HG03457 (cell line): ENCODE results near the gene EYA4.

ENCODE experiments used
- ATAC-seq: cut with Tn5 transposase; IDR thresholded peaks from one replicate; pipeline ENCODE4 v1.9.1; 2021; ENCODE audit warnings: moderate number of reproducible peaks; ENCODE audit not compliant: unreplicated experiment

The EYA4 gene

DNA sequence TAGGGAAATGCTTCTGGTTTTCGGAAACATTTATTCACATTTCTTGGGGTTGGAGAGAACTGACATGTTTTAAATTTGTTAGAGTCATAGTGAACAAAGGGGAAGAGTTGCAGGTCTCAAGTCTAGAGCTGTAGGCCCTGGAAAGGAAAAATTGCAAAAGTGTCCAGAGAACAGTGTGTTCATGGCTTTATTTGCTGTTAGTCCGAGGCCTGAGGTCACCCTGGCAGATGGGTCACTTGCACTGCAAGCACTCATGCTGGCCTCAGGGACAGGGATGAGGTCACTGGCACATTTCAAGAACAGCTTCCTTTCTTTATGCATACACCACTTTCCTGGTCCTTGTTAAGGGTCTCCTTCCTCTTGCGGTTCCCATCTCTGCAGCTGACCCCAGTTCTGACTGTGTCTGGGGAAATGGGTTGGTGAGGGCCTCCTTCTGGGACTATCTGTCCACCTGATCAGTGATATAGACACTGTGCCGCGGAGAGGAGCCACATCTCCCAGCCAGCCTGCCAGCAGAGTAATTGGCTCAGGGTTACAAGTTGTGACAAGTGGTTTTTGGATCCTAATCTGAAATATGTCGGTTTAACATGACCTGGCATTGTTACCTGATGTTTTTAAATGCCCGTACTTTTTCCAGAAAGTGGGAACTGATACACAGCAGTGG is 194.0 kb downstream of the EYA4 start:
- ATAC-seq: no peak

DNA sequence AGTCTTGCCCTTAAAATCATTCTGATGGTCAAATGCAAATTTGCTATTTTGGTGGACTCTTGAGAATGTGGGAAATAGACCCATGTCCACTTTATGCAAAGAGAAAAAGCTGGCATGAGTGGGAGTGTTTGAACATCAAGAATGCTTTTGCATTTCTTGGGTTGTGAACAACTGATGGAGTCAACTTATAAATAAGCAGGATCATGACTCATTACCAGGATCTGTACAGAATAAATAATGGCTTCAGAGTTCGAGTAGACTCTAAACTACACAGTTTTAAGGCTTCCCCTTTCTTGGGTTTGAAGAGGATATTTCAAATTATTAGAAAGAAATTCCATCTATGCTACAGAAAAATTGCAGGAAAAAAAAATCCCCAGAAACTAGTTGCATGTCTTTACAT is 195.5 kb downstream of the EYA4 start:
- no peak for ATAC-seq

DNA sequence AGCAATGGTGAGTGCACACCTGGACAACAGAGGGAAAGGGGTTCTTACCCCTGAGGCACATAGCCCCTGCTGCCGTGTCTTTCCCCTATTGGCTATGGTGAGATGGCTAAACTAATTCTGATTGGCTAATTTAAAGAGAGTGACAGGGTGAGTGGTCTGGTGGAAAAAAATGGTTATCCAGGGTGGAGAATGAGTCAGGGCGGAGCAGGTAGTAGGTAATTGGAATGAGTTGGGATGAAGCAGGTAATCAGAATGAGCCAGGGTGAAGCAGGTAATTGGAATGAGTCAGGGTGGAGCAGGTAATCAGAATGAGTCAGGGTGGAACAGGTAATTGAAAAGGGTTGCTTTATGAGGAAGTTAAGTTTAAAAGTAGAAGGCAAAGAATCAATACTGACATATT is 200.3 kb downstream of the EYA4 start:
- ATAC-seq: no peak

DNA sequence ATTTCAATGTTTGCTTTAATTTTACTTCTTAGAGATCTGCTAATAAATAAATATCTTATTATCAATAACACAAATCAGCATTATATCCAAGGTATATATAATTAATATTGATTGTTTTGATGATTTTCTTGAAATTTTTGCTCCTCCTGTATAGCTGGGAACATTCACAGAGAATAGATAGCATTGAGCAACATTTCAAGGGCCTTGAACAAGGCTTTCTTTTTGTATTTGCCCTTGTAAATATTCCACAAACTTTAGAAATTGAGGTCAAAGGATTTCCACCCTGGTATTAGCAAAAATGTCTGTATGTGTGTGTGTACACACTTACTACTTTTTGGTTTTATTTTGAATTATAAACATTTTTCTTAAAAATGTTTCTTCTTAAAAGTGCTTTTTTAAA is 205.6 kb downstream of the EYA4 start:
- no peak for ATAC-seq

DNA sequence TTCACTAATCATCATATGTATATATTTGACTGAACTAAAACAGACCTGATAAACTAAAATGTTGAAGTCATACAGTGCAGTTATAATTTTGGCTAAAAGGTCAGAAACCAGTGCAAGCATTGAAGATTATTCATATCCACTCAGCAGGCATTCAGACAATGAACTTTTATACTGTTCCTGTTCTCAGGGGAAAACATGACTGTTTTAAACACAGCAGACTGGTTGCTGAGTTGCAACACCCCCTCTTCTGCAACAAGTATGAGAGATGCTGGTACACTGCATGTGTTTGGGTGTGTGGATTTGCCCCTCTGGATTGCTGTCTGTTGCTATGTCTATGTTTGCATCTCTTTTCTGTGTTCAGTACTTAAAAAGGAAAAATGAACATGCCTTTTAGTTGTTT is 206.8 kb downstream of the EYA4 start:
- no peak for ATAC-seq

DNA sequence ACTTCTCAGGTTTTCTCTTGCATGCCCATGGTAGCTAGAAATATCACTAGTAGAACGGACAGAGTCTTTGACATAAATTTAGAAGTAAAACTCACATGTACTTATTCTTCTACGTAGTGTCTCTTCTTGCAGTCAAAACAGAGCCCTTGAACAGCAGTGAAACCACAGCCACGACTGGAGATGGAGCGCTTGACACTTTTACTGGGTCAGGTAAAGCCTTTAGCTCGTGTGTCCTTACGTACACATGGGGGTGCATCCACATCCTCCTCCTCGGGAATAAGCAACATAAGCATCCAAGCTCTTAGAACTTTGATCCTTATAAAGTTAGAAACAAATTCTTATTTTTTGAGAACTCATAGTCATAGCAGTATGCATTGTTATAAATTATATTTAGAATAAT is 215.3 kb downstream of the EYA4 start:
- ATAC-seq: no peak

DNA sequence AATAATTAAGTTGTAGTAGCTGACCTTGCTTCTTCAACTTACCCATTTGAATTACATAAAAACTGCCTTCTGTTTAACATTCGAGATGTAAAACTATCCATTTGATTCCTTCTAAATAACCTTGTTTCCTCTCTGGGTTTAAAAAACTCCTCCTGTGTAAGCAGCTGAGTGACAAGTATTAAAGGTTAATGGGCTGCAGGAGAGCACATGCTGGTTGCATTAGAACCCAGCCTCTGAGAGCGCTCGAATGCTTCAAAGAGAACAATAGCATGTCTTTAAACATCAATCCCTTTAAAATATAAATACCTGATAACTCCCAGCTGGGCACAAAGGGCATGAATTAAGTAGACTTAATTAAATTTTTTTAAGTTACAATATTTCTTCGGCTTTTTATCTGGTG is 215.8 kb downstream of the EYA4 start:
- ATAC-seq: no peak

DNA sequence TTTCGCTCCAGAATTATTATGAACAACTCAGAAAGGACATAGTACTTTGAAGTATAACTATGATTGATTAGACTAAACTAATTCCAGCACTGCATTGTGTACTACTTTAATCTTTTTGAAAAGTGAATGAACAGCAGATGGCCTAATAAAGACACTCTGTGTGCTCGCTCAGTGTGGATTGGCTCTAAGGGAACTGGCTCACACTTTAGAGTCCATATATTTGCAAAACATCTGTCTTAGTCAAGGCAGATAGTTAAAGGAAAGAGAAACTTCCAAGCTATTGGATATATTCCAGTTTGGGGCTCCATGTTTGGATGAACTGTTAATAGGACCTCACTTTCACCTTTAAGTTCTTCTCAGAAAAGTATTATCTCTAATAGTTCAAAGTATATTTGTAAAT is 218.9 kb downstream of the EYA4 start:
- ATAC-seq: no peak

DNA sequence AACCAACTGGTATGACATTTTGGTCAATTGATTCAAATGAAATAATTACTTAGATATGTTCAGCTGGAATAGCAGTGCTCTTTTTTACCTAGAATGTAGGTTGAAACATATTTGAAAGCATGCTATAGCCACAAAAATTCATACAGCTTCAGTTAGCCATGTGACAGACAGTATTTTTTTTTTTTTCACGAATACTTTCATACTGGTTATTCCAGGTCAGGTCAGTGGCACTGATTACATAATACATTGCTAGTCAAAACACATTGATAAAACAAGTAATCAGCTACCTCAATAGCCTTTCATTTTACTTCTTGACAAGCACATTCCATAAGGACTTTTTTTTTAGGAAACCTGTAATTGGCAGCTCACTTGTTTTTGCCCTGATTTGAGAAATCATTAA is 222.6 kb downstream of the EYA4 start:
- no peak for ATAC-seq

DNA sequence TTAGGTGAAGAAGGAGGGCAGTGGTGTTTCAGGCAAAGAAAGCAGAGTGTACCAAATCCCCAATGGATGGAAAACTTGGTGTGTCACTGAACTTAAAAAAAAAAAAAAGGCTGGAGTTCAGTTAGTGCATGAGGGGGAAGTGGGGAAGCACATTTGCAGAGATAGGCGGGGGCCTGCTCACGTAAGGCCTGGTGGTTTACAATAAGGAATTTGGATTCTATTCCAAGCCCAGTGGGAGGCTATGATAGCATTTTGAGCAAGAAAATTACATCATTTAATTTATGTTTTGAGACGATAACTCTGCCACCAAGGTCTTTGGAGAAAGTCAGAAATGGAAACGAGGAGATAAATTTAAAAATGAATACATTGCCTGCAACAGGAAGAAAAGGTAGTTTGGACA is 225.5 kb downstream of the EYA4 start:
- ATAC-seq: no peak

DNA sequence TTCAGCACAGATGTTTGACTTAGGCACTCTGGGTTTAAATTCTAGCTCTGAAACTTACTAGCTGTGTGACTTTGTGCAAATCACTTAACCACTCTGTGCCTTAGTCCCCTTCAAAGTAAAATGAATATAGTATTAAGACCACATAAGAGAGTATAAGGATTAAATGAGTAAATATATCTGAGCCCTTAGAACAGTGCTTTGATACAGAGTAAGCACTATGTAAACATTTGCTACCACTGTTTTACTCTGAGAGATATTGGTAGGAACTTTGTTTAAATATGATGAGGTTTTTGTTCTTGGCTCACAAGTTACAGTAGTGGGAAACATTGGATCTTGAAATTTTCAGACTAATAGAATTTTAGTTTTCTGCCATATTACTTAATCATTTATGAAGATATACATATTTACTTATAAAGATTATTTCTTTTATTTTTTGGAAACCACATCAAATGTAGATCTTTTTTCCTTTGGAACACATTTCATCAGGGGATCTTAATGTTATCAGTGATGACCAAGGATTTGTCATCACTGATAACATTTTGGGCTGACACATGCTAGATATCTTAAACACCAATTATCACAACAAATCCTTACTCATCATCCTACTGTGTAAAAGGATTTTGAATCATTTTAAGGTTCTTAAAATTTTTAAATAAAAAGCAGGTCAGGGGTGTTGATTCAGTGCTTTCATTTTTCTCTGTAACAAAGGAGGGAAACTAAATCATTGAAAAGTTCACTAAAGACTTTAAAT is 226.2 kb downstream of the EYA4 start:
- no peak for ATAC-seq

DNA sequence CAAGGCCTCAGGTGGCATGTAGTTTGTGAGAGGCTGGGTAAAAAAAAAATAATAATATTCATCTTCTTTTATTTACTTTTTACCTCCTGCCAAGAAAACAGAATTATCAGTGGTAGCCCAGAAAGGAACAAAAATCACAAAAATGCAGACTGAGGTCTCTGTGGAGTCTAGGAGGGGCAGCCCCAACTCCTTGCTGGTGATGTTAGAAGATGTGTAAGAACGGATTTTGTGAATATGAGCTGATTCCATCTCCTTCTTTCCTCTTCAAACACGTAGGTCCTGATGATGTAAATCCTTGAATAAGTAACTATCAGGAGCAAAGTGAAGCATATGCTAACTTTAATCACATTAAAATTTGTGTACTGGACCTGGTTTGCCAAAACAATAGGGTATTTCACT is 226.8 kb downstream of the EYA4 start:
- ATAC-seq: no peak

DNA sequence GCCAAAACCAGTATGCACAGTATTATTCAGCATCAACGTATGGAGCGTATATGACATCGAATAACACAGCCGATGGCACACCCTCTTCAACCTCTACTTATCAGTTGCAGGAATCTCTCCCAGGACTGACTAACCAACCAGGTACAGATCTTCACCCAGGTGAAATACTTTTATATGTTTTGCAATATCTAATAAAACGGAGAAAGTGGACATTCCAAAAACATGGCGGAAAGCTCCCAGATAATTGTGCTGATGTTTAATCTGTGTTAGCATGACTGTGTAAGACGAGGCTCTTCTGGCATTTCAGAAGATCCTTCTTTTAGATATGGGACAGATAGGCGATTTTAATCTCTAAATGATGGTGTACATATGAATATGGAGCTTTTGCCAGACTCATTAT is 227.4 kb downstream of the EYA4 start:
- ATAC-seq: no peak

DNA sequence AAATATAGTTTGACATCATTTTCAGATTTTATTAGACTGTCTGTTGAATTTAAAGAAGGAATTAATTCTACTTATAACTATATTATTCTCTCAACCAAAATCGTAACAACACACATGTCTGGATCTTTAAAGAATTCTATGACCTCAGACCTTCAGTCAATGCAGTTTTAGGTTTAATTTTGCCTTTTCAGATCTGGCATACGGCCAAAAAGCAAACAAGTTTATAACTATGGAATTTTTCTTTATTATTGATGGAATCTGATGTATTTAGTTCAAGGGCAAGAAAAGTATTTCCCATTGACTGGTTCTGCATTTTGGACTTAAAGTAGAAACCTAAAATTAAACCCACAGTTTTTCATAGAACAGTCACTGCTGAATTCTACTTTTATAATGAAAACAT is 233.4 kb downstream of the EYA4 start:
- ATAC-seq: no peak

DNA sequence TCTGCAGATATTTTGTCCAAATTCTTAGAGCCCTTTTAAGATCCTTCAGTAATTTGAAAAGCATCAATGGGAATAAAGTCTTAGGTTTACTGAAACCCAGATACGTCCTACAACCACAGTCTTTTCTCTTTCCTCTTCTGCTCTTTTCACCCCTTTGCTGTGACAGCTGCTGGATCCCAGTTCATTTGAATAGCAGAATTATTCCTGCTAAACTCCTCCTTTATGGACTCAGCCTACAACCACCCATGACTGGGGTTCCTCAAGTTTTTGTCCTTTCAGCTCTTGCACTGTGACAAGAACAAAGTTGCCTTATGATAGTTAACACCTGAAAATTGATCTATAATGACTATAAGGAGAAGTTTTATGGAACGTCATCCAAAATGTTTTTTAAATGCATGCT is 237.5 kb downstream of the EYA4 start:
- no peak for ATAC-seq

DNA sequence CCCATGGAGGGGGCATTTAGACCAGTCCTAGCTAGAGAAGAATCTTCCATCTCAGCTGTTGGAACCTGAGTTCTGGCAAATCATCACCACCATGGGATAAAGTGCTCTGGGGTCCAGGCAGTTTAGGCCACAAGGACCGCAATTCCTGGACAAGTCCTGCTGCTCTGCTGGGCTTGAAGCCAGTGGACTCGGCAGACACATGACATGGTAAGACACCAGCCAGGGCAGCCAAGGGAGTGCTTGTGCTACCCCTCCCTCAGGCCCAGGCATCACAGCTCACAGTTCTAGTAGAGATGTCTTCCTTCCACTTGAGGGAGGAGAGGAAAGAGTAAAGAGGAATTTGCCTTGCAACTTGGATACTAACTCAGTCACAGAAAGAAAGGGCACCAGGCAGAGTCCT is 246.0 kb downstream of the EYA4 start:
- ATAC-seq: no peak

DNA sequence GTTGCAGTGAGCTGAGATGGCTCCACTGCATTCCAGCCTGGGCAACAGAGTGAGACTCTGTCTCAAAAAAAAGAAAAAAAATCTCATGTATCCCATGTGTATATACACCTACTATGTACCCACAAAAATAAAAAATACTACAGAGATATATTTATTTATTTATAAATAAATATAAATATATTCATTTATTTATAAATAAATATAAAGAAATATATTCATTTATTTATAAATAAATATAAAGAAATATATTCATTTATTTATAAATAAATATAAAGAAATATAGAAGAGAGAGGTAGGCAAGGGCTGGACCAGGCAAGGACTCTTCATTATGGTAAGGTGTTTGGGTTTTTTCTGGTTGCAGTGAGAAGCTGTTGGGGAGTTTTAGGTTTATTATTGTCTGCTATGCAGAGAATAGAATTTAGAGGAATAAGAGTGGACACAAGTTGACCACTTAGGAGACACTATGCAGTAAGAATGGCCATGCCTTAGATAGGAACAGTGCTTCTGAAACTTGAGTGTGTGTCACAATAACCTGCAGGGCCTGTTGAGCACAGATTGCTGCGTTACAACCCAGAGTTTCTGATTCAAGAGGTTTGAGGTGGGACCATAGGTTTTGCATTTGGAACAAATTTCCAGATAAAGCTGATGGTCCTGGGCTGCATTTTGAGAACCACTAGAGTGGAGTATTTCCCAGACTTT is 254.2 kb downstream of the EYA4 start:
- no peak for ATAC-seq

DNA sequence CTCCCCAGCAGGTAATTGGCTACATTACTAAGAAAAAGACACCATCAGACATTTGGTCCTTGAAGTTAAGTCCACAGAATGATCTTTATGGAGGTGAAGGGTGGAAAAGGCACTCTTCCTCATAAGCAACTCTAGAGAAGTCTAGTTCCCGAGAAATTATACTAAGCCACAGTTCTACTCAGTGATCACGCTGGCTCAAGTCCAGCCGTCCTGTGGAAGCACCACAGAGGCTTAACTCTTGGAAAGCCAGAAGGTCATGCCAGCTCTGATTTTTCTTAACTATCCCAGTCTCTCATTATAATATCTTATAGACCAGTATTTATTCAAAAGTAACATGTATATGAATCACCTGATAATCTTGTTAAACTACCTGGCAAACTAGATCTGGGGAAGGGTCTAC is 258.5 kb downstream of the EYA4 start:
- no peak for ATAC-seq

DNA sequence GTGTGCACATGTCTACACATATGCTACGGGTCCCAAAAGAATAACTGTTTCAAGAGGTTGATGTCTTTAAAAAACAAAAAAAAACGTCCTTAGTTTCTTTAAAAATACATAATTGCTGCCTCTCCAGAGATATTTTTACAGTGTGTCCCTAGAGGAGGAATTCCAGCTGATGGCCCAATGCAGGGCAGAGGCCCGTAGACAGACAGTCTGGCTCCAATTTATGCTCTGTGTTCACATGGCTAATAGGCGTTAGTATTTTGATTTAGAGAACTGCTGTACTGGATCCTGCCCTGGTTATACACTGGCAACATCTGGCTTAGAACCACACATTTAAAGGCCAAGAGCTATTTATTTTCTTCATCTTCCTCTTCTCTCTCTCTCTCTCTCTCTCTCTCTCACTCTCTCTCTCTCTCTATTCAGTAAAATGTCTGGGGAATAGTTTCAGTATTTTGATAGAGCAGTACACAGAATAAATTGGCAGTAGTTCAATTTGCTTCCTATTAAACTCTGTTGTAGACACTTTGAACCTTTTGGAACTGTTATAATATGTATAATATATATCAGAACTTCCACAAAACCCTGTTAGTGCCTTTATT is 260.6 kb downstream of the EYA4 start:
- ATAC-seq: no peak

DNA sequence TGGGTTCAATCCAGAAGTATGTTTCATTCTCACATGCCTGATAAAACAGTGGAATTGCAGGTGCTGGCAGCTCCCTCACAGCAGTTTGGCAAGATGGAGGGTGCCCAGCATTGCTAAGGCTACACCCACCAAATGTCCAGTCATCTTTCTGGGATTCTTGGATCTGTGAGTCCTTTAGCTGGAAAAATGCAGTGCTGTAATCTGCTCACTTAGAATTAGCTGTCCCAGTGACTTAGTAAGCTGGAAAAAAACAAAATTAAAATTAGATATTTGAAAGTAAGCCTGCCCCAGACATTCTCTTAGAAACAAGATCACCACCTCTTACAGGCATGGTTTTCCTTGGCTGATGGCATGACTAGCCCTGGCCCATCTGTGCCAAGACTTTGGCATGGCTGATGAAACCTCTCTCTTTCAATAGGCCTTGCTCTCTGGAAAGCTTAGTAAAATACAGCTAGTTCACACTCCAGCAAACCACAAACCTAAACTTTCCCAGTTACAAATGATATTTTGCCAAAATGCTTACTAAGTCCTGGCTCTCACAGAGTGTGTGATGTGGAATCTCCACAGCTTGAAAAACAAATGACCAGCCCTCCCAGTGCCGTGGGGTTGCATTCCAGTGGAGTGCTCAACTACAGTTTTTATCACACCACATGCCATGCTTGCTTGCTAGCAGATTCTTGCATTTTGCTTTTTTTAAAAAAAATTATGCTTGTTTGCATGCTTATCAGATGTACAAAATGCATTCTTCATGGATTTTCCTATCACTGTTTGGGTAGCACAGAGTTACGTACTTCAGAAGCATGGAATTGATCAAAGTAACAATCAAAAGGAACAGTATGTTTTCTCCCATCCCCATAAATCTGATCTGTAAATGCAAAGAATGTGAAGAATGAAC is 261.5 kb downstream of the EYA4 start:
- no peak for ATAC-seq

DNA sequence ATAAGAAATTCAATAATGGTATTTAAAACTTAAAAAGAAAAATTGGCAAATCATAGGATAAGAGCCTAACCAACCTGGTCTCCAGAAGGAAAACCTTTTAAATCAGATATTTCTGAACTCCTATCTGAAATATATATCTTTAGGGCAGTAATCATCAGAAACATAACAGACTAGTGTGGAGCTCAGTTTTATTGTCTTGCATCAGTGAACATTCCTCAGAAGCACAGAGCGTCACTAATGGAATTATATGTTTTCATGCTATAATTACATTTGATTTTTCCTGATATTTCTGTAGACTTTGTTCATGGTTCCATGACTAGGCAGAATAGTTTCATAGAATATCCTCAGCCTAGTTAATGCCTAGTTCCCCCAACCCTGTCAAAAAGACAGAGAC is 262.2 kb downstream of the EYA4 start:
- no peak for ATAC-seq
